Skeletal muscle tissue (tissue), 4 donors: Measurements from ENCODE around the gene SHISAL1. TPM values are rescaled to one million over a fixed set of nuclear protein-coding genes. Genes with fewer than 3 reads are reported as not detected.

Experiments used
- H3K27ac ChIP-seq: one replicate; pipeline ENCODE4 v1.7.0; 2013; ENCODE audit warnings: mild to moderate bottlenecking, low read depth, low read length, inconsistent platforms
- H3K27me3 ChIP-seq, 3 donors: one replicate each; pipeline ENCODE4 v1.7.0; 2013; ENCODE audit warnings: low read length in 3 of 3; ENCODE audit not compliant: control insufficient read depth in 3 of 3, insufficient read depth in 3 of 3
- H3K36me3 ChIP-seq, 3 donors: one replicate each; pipeline ENCODE4 v1.7.0; 2013; ENCODE audit warnings: low read length in 3 of 3; ENCODE audit not compliant: control insufficient read depth in 3 of 3, insufficient read depth in 3 of 3
- H3K4me1 ChIP-seq, 3 donors: one replicate each; pipeline ENCODE4 v1.7.0; 2013; ENCODE audit warnings: low read length in 3 of 3, mild to moderate bottlenecking in 3 of 3; ENCODE audit not compliant: control insufficient read depth in 3 of 3, insufficient read depth in 3 of 3
- H3K4me3 ChIP-seq, 3 donors: one replicate each; pipeline ENCODE4 v1.7.0; 2013; ENCODE audit warnings: low read length in 3 of 3
- H3K9ac ChIP-seq, 3 donors: one replicate each; pipeline ENCODE4 v1.7.0; 2013; ENCODE audit warnings: low read length in 3 of 3, mild to moderate bottlenecking in 3 of 3, moderate library complexity in 2 of 3, low read depth in 1 of 3
- H3K9me3 ChIP-seq, 3 donors: one replicate each; pipeline ENCODE4 v1.7.0; 2013; ENCODE audit warnings: low read length in 3 of 3; ENCODE audit not compliant: control insufficient read depth in 3 of 3
- total RNA-seq: library from RNA; depleted of rRNA; stranded (reverse); fragments of >200 nt; gene quantifications from one replicate; pipeline ENCODE4 v1.2.3, GENCODE V29; 2014
- donor health status: Osteomylitis.

Gene SHISAL1
- total RNA-seq, 1 donor from 2014 or later, result 7.3 TPM

- Histone ChIP-seq H3K9me3 (peaks cover 0 to 4% (median 3%) of the 10 kb centered on the region in 3 donors), H3K27ac (no peak overlapping the region), H3K27me3 (peaks cover 22 to 49% (median 28%) of the 10 kb centered on the region in 3 donors), H3K36me3 (no peaks in the 10 kb centered on the region), H3K4me1 (peaks cover 0 to 7% (median 0%) of the 10 kb centered on the region in 3 donors), H3K9ac (no peak overlapping the region), H3K4me3 (no peak overlapping the region)
Measured at GRCh38 chr22:44206330-44206645, 106.5 kb downstream of the SHISAL1 start.

DNA sequence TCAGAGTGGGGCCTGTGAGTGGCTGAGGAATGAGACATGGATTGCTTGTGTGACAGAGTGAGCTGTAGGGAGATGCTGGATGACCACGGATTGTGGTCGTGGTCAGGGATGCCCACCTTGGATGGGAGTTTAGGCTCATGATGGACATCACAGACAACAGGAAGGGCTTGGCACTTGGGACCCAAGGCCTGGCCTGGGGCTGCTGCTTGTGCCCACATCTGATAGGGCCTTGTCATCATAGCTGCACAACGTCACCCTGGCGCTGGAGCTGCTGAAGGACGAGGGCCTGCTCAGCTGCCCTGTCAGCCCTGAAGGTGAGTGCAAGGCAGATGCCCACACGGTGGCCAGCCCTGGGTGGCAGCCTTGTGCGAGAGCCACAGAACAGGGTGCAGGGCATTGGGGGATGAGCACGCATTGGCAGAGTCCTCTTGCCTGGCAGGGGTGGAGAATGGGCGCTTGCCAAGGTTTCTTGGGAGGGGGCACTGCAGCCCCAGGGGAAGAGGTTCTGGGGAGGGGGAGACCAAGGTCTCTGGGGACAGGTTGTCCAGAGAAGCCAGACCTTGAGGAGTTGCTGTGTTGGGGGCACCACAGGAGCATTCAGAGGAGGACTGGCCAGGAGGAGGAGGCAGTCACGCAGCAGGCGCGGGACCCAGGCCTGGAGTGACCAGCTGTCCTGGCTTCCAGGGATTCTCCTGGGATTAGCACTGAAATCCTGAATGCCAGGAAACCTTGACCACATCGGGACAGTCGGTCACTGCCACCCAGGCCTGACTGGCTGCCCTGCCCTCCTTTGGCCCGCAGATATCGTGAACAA, 107.0 kb downstream of the SHISAL1 start:
- H3K4me3 ChIP-seq, result no peak overlapping the region
- H3K27me3 ChIP-seq, result peaks cover 22 to 55% (median 33%) of the 10 kb centered on the region in 3 donors
- no peak overlapping the region for H3K9ac ChIP-seq
- no peaks in the 10 kb centered on the region for H3K36me3 ChIP-seq
- peaks cover 0 to 4% (median 3%) of the 10 kb centered on the region in 3 donors for H3K9me3 ChIP-seq
- H3K4me1 ChIP-seq, result peaks cover 0 to 7% (median 0%) of the 10 kb centered on the region in 3 donors
- H3K27ac ChIP-seq, result no peak overlapping the region

DNA sequence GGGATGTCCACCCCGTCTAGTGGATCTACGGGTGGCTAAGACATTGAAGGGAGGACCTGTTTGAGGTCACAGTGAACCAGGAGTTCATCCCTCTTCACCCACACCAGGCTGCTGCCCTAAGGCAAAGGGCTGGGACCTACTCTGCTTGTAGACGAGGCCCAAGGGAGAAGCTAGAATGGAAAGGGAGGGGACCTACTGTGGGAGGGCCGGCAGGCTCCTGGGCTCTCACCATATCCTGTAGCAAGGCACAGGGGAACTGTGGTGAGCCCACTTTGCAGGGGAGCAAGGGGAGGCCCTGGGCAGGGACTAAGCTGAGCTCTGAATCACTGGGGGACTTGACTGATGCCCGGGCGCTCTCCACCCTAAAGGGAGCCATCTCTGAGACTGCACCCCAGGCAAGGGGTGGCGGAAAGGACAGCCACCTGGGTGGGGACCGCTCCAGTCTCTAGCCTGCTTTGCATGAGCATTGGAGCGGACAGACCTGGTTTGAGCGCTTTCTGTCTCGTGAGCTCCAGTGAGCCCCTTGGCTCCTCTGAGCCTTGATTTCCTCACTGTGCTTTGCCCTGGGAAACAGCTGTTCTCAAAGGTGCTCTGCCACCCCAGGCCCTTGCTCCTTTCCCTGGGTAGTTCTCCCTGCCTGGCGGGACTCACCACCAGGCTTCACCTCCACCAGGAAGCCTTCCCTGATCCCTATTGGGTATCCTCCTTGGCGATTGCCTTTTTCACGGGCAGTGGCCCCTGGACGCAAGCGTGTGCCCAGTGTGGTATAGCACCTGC, 107.8 kb downstream of the SHISAL1 start:
- peaks cover 0 to 4% (median 3%) of the 10 kb centered on the region in 3 donors for H3K9me3 ChIP-seq
- no peaks in the 10 kb centered on the region for H3K36me3 ChIP-seq
- H3K27ac ChIP-seq, result no peak overlapping the region
- H3K4me3 ChIP-seq, result no peak overlapping the region
- peaks cover 22 to 62% (median 34%) of the 10 kb centered on the region in 3 donors for H3K27me3 ChIP-seq
- peaks cover 0 to 7% (median 0%) of the 10 kb centered on the region in 3 donors for H3K4me1 ChIP-seq
- no peak overlapping the region for H3K9ac ChIP-seq

GRCh38 chr22:44203203-44203602, 109.5 kb downstream of the SHISAL1 start:
- Histone ChIP-seq H3K4me3 (no peak overlapping the region), H3K27me3 (peaks cover 25 to 71% (median 42%) of the 10 kb centered on the region in 3 donors), H3K4me1 (peaks cover 0 to 7% (median 0%) of the 10 kb centered on the region in 3 donors), H3K9me3 (no peaks in the 10 kb centered on the region), H3K9ac (no peak overlapping the region), H3K36me3 (no peaks in the 10 kb centered on the region), H3K27ac (no peak overlapping the region)

DNA sequence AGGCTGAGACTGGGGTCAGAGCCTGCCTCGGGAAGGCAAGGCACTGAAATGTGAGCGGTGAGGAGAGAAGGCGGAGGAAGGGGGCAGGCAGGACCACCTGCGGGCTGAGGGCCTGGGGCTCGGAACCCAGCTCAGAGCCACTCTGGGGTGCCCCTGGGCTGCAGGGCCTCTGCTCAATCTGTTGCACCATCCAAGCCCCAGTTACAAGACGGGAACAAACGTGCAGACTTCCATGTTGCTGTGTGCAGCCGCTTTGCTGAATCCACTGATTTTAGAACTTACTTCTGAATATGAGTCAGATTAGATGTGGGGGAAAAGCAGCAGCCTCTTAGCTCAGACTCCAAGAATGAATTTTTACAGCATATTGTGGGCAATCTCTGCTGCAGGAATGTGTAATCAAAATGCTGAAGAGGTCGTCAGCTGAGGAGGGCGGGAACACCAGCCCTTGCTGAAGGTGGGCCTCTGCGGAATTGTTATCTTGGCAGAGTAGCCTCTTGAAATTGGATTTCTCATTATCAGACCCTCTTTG, 110.4 kb downstream of the SHISAL1 start:
- peaks cover 25 to 68% (median 42%) of the 10 kb centered on the region in 3 donors for H3K27me3 ChIP-seq
- no peaks in the 10 kb centered on the region for H3K9me3 ChIP-seq
- H3K4me3 ChIP-seq, result no peak overlapping the region
- H3K36me3 ChIP-seq, result no peaks in the 10 kb centered on the region
- H3K4me1 ChIP-seq, result peaks cover 0 to 7% (median 0%) of the 10 kb centered on the region in 3 donors
- no peak overlapping the region for H3K27ac ChIP-seq
- H3K9ac ChIP-seq, result no peak overlapping the region

DNA sequence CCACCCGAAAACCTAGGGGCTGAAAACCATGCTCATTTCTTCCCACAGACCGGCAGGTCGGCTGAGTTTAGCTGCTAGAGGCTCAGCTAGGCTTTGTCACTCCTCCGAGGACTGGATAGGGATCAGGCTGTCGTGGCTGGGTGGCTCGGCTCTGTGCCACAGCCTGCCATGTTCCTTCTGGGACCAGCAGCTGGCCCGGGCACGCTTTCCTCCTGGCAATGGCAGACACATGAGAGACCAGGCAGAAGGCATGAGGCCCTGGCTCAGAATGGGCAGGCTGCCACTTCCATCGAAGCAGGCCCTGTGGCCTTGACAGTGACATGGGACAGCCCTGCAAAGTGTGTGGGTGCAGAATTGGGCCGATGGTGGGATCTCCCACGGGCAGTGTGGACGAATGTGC, 111.1 kb downstream of the SHISAL1 start:
- peaks cover 25 to 72% (median 48%) of the 10 kb centered on the region in 3 donors for H3K27me3 ChIP-seq
- H3K9ac ChIP-seq, result no peak overlapping the region
- H3K4me1 ChIP-seq, result peaks cover 0 to 7% (median 0%) of the 10 kb centered on the region in 3 donors
- no peaks in the 10 kb centered on the region for H3K9me3 ChIP-seq
- H3K36me3 ChIP-seq, result no peaks in the 10 kb centered on the region
- H3K4me3 ChIP-seq, result no peak overlapping the region
- H3K27ac ChIP-seq, result no peak overlapping the region

- no peak overlapping the region for H3K27ac ChIP-seq
- no peaks in the 10 kb centered on the region for H3K36me3 ChIP-seq
- H3K4me1 ChIP-seq, result peaks cover 0 to 4% (median 0%) of the 10 kb centered on the region in 3 donors
- H3K4me3 ChIP-seq, result no peak overlapping the region
- no peak overlapping the region for H3K9ac ChIP-seq
- H3K9me3 ChIP-seq, result no peaks in the 10 kb centered on the region
- peaks cover 25 to 74% (median 50%) of the 10 kb centered on the region in 3 donors for H3K27me3 ChIP-seq
Measured at GRCh38 chr22:44200855-44201550, 111.7 kb downstream of the SHISAL1 start.

GRCh38 chr22:44200451-44200850, 112.3 kb downstream of the SHISAL1 start:
- Histone ChIP-seq H3K4me3 (no peak overlapping the region), H3K9ac (no peak overlapping the region), H3K27ac (no peak overlapping the region), H3K9me3 (no peaks in the 10 kb centered on the region), H3K27me3 (peaks cover 25 to 76% (median 51%) of the 10 kb centered on the region in 3 donors), H3K36me3 (no peaks in the 10 kb centered on the region), H3K4me1 (no peaks in the 10 kb centered on the region)

DNA sequence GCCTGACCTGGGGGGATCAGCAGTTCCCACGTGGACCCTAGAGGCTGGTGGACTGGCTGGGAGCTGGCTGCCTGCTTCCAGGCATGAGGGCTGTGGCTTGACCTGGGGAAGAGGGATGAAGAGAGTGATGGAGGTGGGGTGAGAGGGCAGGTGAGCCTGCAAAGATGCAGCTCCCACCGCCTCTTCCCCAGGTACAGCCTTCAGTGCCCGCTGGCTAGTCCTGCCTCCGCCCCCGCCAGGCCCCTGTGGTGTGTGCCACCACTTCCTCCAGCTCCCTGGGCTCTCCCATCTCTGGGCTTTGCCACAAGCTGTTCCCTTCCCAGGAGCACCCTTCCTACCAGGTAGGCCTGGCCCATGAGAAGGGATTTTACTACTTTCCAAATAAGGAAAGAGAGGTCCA, 112.9 kb downstream of the SHISAL1 start:
- no peak overlapping the region for H3K4me3 ChIP-seq
- H3K27me3 ChIP-seq, result peaks cover 19 to 74% (median 52%) of the 10 kb centered on the region in 3 donors
- H3K4me1 ChIP-seq, result no peaks in the 10 kb centered on the region
- no peaks in the 10 kb centered on the region for H3K9me3 ChIP-seq
- no peaks in the 10 kb centered on the region for H3K36me3 ChIP-seq
- no peak overlapping the region for H3K27ac ChIP-seq
- H3K9ac ChIP-seq, result no peak overlapping the region
